Inflammatory macrophage treated with lipopolysaccharide for 4 hours (primary cell): ENCODE measurements around the gene EDN2.
A peak's percentile ranks its signal among the peaks of the same experiment; 100 is the strongest.

ENCODE experiments used
- DNase-seq: peaks from one replicate; pipeline ENCODE4 v3.0.0-alpha.2; 2020

The EDN2 gene

GRCh38 chr1:41435570-41436178, 48.8 kb downstream of the EDN2 start:
- no peak for DNase-seq

- no peak for DNase-seq
These were observed 49.6 kb downstream of the EDN2 start for GRCh38 chr1:41434748-41435449.

- no peak for DNase-seq
These were observed 50.2 kb downstream of the EDN2 start for GRCh38 chr1:41434306-41434705.

GRCh38 chr1:41433501-41433900, 51.0 kb downstream of the EDN2 start:
- DNase-seq: no peak

GRCh38 chr1:41432481-41433280, 51.8 kb downstream of the EDN2 start:
- DNase-seq: peak; percentile 91

- DNase-seq: no peak
These were observed 52.8 kb downstream of the EDN2 start for GRCh38 chr1:41431490-41432350.

GRCh38 chr1:41430582-41430981, 53.9 kb downstream of the EDN2 start:
- DNase-seq: no peak

GRCh38 chr1:41430069-41430468, 54.4 kb downstream of the EDN2 start:
- DNase-seq: no peak

- DNase-seq: peak; percentile 27
These were observed 54.8 kb downstream of the EDN2 start for GRCh38 chr1:41429641-41430035.
